Liver (tissue), 3 donors: ENCODE results near the gene LSG1.

Experiments used
- CTCF ChIP-seq: fragments of 150-350 bp; IDR thresholded peaks from 2 replicates; pipeline ENCODE4 v1.5.1; 2017; ENCODE audit warnings: improper control_type of control experiment, low read depth, low read length; ENCODE audit not compliant: missing input control
- TAF1 ChIP-seq: conservative IDR thresholded peaks from 2 replicates; pipeline ENCODE4 v1.6.1; 2016; ENCODE audit warnings: antibody characterized with exemption, mild to moderate bottlenecking
- TF ChIP-seq, protein P1 (sequence below): IDR thresholded peaks from 2 replicates; pipeline ENCODE4 v1.6.1; 2016; ENCODE audit warnings: antibody characterized with exemption
- TF ChIP-seq, protein P2 (sequence below): IDR thresholded peaks from 2 replicates; pipeline ENCODE4 v1.6.1; 2016; ENCODE audit warnings: antibody characterized with exemption, mild to moderate bottlenecking
- donor health status: healthy.
- donor health status: healthy.

GRCh38 chr3:194688946-194689345 is 17.0 kb upstream of the LSG1 start:
- TF ChIP-seq CTCF (no peak), TAF1 (no peak)
- TF ChIP-seq, protein P1, sequence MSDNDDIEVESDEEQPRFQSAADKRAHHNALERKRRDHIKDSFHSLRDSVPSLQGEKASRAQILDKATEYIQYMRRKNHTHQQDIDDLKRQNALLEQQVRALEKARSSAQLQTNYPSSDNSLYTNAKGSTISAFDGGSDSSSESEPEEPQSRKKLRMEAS, result no peak
- TF ChIP-seq, protein P2, sequence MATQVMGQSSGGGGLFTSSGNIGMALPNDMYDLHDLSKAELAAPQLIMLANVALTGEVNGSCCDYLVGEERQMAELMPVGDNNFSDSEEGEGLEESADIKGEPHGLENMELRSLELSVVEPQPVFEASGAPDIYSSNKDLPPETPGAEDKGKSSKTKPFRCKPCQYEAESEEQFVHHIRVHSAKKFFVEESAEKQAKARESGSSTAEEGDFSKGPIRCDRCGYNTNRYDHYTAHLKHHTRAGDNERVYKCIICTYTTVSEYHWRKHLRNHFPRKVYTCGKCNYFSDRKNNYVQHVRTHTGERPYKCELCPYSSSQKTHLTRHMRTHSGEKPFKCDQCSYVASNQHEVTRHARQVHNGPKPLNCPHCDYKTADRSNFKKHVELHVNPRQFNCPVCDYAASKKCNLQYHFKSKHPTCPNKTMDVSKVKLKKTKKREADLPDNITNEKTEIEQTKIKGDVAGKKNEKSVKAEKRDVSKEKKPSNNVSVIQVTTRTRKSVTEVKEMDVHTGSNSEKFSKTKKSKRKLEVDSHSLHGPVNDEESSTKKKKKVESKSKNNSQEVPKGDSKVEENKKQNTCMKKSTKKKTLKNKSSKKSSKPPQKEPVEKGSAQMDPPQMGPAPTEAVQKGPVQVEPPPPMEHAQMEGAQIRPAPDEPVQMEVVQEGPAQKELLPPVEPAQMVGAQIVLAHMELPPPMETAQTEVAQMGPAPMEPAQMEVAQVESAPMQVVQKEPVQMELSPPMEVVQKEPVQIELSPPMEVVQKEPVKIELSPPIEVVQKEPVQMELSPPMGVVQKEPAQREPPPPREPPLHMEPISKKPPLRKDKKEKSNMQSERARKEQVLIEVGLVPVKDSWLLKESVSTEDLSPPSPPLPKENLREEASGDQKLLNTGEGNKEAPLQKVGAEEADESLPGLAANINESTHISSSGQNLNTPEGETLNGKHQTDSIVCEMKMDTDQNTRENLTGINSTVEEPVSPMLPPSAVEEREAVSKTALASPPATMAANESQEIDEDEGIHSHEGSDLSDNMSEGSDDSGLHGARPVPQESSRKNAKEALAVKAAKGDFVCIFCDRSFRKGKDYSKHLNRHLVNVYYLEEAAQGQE, result no peak
